ENCODE results near the gene FRYL.

- no peak for TF ChIP-seq POLR2A (IDR thresholded peaks at IDR 0.05)
- TF ChIP-seq, protein P1, sequence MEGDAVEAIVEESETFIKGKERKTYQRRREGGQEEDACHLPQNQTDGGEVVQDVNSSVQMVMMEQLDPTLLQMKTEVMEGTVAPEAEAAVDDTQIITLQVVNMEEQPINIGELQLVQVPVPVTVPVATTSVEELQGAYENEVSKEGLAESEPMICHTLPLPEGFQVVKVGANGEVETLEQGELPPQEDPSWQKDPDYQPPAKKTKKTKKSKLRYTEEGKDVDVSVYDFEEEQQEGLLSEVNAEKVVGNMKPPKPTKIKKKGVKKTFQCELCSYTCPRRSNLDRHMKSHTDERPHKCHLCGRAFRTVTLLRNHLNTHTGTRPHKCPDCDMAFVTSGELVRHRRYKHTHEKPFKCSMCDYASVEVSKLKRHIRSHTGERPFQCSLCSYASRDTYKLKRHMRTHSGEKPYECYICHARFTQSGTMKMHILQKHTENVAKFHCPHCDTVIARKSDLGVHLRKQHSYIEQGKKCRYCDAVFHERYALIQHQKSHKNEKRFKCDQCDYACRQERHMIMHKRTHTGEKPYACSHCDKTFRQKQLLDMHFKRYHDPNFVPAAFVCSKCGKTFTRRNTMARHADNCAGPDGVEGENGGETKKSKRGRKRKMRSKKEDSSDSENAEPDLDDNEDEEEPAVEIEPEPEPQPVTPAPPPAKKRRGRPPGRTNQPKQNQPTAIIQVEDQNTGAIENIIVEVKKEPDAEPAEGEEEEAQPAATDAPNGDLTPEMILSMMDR (IDR thresholded peaks at IDR 0.05): no peak
These were observed 188.7 kb downstream of the FRYL start for GRCh38 chr4:48591372-48591771.

Data from adrenal gland (tissue), 5 donors.